ENCODE measurements around the gene SCYGR4. TPM values are rescaled to one million over a fixed set of nuclear protein-coding genes. Genes with fewer than 3 reads are reported as not detected.

Gene SCYGR4
- total and polyA plus RNA-seq, 9 of the 15 experiments (the other 6 are each of a cell fraction or from before 2014, with no cell fraction given), result 0.09 TPM; not detected in 8

- no peak for TF ChIP-seq FOXJ3 (CRISPR knock-in tag; IDR thresholded peaks at IDR 0.05)
- TF ChIP-seq L3MBTL2 (IDR thresholded peaks at IDR 0.05), result no peak
- no peak for TF ChIP-seq SMARCE1 (IDR thresholded peaks at IDR 0.05)
- TF ChIP-seq PKNOX1 (IDR thresholded peaks at IDR 0.05), result no peak
- no peak for TF ChIP-seq PURB (CRISPR knock-in tag; IDR thresholded peaks at IDR 0.05; ENCODE audit: low read depth)
- TF ChIP-seq ZNF766 (CRISPR knock-in tag; conservative IDR thresholded peaks at IDR 0.05), result no peak
- TF ChIP-seq GATA2 (CRISPR knock-in tag; IDR thresholded peaks at IDR 0.05), result no peak
- TF ChIP-seq COPS2 (conservative IDR thresholded peaks at IDR 0.05), result no peak
These were observed 24.5 kb upstream of the SCYGR4 start (continued) for GRCh38 chr2:227592694-227593387.

- Histone ChIP-seq H3K9me1 (ENCODE audit: control insufficient read depth, insufficient read depth, low read length) (no peaks in the 10 kb centered on the region), H3K4me2 (ENCODE audit: insufficient read depth, low read length) (no peak overlapping the region), H3K36me3 (ENCODE audit: control insufficient read depth, insufficient read depth, low read length) (no peaks in the 10 kb centered on the region), H3K4me3 (no peak overlapping the region), H3K4me1 (replicated peaks in 1 of 2; ENCODE audit: control insufficient read depth in 2 of 2, insufficient read depth in 2 of 2, low read length in 2 of 2) (no peaks in the 10 kb centered on the region), H3K9me3 (replicated peaks; ENCODE audit: control insufficient read depth, insufficient read depth, low read depth, low read length) (no peaks in the 10 kb centered on the region), H3K9ac (ENCODE audit: insufficient read depth in 1 of 2, low read depth in 2 of 2, low read length in 2 of 2) (no peak overlapping the region), H3K27ac (ENCODE audit: extremely low read depth, low read depth, low read length) (no peak overlapping the region), H4K20me1 (replicated peaks; ENCODE audit: control insufficient read depth, insufficient read depth, low read length) (no peaks in the 10 kb centered on the region), H3K27me3 (ENCODE audit: control insufficient read depth in 2 of 2, insufficient read depth in 2 of 2, low read length in 2 of 2) (peaks cover 0 to 28% of the 10 kb centered on the region in 2 experiments; a peak in 2 of 5 replicates), H3K79me2 (ENCODE audit: control insufficient read depth, insufficient read depth, low read length) (no peaks in the 10 kb centered on the region), H2AFZ (ENCODE audit: low read depth, low read length) (no peak overlapping the region)
- WGBS (ENCODE audit: insufficient coverage, low coverage, missing lambda C conversion rate), result 0% methylated on average over 1 of the region's 4 CpGs
- in situ Hi-C loops (cut with MboI) (no loop called here), intact Hi-C loops (cut with micrococcal nuclease) (no loop called here)
- CTCF ChIA-PET (ENCODE audit: low intra/inter-chr PET ratio), result no interaction called here
- no peak; the same call in 2 of the 3 replicates for ATAC-seq
- TF ChIP-seq RAD21 (CRISPR knock-in tag; conservative IDR thresholded peaks at IDR 0.05 in 1 of 2, IDR thresholded peaks at IDR 0.05 in 1 of 2), result 0 out of 4 replicates have a peak, but pooled peaks of 1 of the 2 experiments have one; percentile 2
- TF ChIP-seq RCOR1 (IDR thresholded peaks at IDR 0.05; ENCODE audit: borderline replicate concordance in 1 of 2, low read depth in 2 of 2, low read length in 2 of 2), result no peak
- no peak for TF ChIP-seq GABPB2 (CRISPR knock-in tag; conservative IDR thresholded peaks at IDR 0.05)
- no peak for TF ChIP-seq BCL6 (CRISPR knock-in tag; IDR thresholded peaks at IDR 0.05)
- TF ChIP-seq, protein P1, sequence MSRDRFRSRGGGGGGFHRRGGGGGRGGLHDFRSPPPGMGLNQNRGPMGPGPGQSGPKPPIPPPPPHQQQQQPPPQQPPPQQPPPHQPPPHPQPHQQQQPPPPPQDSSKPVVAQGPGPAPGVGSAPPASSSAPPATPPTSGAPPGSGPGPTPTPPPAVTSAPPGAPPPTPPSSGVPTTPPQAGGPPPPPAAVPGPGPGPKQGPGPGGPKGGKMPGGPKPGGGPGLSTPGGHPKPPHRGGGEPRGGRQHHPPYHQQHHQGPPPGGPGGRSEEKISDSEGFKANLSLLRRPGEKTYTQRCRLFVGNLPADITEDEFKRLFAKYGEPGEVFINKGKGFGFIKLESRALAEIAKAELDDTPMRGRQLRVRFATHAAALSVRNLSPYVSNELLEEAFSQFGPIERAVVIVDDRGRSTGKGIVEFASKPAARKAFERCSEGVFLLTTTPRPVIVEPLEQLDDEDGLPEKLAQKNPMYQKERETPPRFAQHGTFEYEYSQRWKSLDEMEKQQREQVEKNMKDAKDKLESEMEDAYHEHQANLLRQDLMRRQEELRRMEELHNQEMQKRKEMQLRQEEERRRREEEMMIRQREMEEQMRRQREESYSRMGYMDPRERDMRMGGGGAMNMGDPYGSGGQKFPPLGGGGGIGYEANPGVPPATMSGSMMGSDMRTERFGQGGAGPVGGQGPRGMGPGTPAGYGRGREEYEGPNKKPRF (IDR thresholded peaks at IDR 0.05; ENCODE audit: low read depth, low read length), result no peak
- no peak for FAIRE-seq
- no peak for DNase-seq (ENCODE audit: extremely low read depth in 1 of 4, low spot score in 3 of 4)
- BruUV-seq (replicated peaks), result no TSS peak
- POLR2A ChIA-PET, result no interaction called here
These were observed 21.5 kb upstream of the SCYGR4 start for GRCh38 chr2:227595797-227596196.

Data from K562 (cell line).